ENCODE measurements around the gene IL21R.

- TF ChIP-seq POU6F1 (CRISPR knock-in tag; IDR thresholded peaks at IDR 0.05; ENCODE audit: borderline replicate concordance, low read depth): no peak
- TF ChIP-seq ZFP3 (CRISPR knock-in tag; IDR thresholded peaks at IDR 0.05): no peak
- TF ChIP-seq BACH2 (CRISPR knock-in tag; IDR thresholded peaks at IDR 0.05; ENCODE audit: borderline replicate concordance): no peak
- TF ChIP-seq ZNF70 (CRISPR knock-in tag; IDR thresholded peaks at IDR 0.05): no peak
- TF ChIP-seq ZNF8 (CRISPR knock-in tag; IDR thresholded peaks at IDR 0.05): no peak
- TF ChIP-seq ZC3H10 (CRISPR knock-in tag; IDR thresholded peaks at IDR 0.05): no peak
- TF ChIP-seq RARB (CRISPR knock-in tag; IDR thresholded peaks at IDR 0.05): no peak
- no peak for TF ChIP-seq CSRNP3 (CRISPR knock-in tag; IDR thresholded peaks at IDR 0.05)
- no peak for TF ChIP-seq TOX (CRISPR knock-in tag; IDR thresholded peaks at IDR 0.05; ENCODE audit: borderline replicate concordance)
Measured at GRCh38 chr16:27413956-27414355, 12.0 kb downstream of the IL21R start.
